CD14-positive monocyte (primary cell): ENCODE measurements around the gene HDAC4. TPM values are rescaled to one million over a fixed set of nuclear protein-coding genes. Genes with fewer than 3 reads are reported as not detected.

Source experiments
- DNase-seq, 3 donors: peaks; one replicate each; pipeline ENCODE4 v3.0.0-alpha.2; 2011 to 2022
- H2AFZ ChIP-seq: 2 replicates; pipeline ENCODE4 v1.6.0; 2012; ENCODE audit warnings: mild to moderate bottlenecking, low read depth, low read length, inconsistent platforms; ENCODE audit not compliant: insufficient read depth, poor library complexity, severe bottlenecking
- H3K27ac ChIP-seq, 2 donors: 1 replicate in 1 of 2; 2 replicates in 1 of 2; pipeline ENCODE4 v1.5.1; 2012 to 2013; ENCODE audit warnings: low read length in 2 of 2, control low read depth in 1 of 2, inconsistent platforms in 1 of 2, low read depth in 1 of 2, mild to moderate bottlenecking in 1 of 2
- H3K27me3 ChIP-seq, 2 donors: one replicate each; pipeline versions ENCODE4 v1.6.0 to v1.6.1; 2011 to 2013; ENCODE audit warnings: low read length in 2 of 2; ENCODE audit not compliant: control insufficient read depth in 2 of 2, insufficient read depth in 2 of 2
- H3K36me3 ChIP-seq, 2 donors: replicated peaks in 1 of 2; 1 replicate in 1 of 2; 2 replicates in 1 of 2; pipeline versions ENCODE4 v1.5.1 to v1.6.1; 2012 to 2013; ENCODE audit warnings: low read length in 2 of 2, control low read depth in 1 of 2, inconsistent platforms in 1 of 2, mild to moderate bottlenecking in 1 of 2; ENCODE audit not compliant: insufficient read depth in 2 of 2, control insufficient read depth in 1 of 2
- H3K4me1 ChIP-seq, 2 donors: 1 replicate in 1 of 2; 2 replicates in 1 of 2; pipeline versions ENCODE4 v1.5.1 to v1.6.1; 2012 to 2013; ENCODE audit warnings: low read length in 2 of 2, control low read depth in 1 of 2, inconsistent platforms in 1 of 2, mild to moderate bottlenecking in 1 of 2, moderate library complexity in 1 of 2; ENCODE audit not compliant: insufficient read depth in 2 of 2, control insufficient read depth in 1 of 2
- H3K4me2 ChIP-seq: replicated peaks from 2 replicates; pipeline ENCODE3; 2012; ENCODE audit warnings: low read length, moderate library complexity, mild to moderate bottlenecking; ENCODE audit not compliant: poor library complexity, severe bottlenecking; ENCODE audit errors: extremely low read depth
- H3K4me3 ChIP-seq, 3 experiments: fragments of 200-600 bp in 1 of 3; sonication (generic) in 1 of 3; replicated peaks in 1 of 3; 1 replicate in 2 of 3; 2 replicates in 1 of 3; pipeline ENCODE4 v1.5.1; 2011 to 2013; ENCODE audit warnings: low read length in 3 of 3, mild to moderate bottlenecking in 3 of 3, control low read depth in 2 of 3, low read depth in 2 of 3, inconsistent platforms in 1 of 3, moderate library complexity in 1 of 3
- H3K79me2 ChIP-seq: 2 replicates; pipeline ENCODE4 v1.6.0; 2012; ENCODE audit warnings: mild to moderate bottlenecking, control low read depth, inconsistent platforms, low read length, moderate library complexity; ENCODE audit not compliant: insufficient read depth
- H3K9ac ChIP-seq: 2 replicates; pipeline ENCODE4 v1.6.0; 2017; ENCODE audit warnings: low read length, mild to moderate bottlenecking; ENCODE audit not compliant: insufficient read depth, poor library complexity, severe bottlenecking
- H3K9me3 ChIP-seq, 2 donors: replicated peaks in 1 of 2; 1 replicate in 1 of 2; 2 replicates in 1 of 2; pipeline versions ENCODE4 v1.5.1 to v1.6.1; 2012 to 2013; ENCODE audit warnings: low read length in 2 of 2, control low read depth in 1 of 2; ENCODE audit not compliant: control insufficient read depth in 1 of 2, insufficient read depth in 1 of 2
- H4K20me1 ChIP-seq: 2 replicates; pipeline ENCODE4 v1.6.0; 2012; ENCODE audit warnings: mild to moderate bottlenecking, low read length, control low read depth, moderate library complexity; ENCODE audit not compliant: insufficient read depth
- H3K27ac Mint-ChIP-seq, 7 donors: one replicate each; pipeline ENCODE4 v1.8.0; 2020; ENCODE audit warnings: mild to moderate bottlenecking in 7 of 7, mixed read lengths in 7 of 7, moderate library complexity in 6 of 7, inconsistent platforms in 2 of 7
- H3K27me3 Mint-ChIP-seq, 3 donors: one replicate each; pipeline ENCODE4 v1.8.0; 2021 to 2022; ENCODE audit warnings: low read depth in 3 of 3, mild to moderate bottlenecking in 3 of 3, mixed read lengths in 3 of 3, moderate library complexity in 3 of 3, inconsistent platforms in 1 of 3
- H3K36me3 Mint-ChIP-seq, 2 donors: one replicate each; pipeline ENCODE4 v1.8.0; 2020; ENCODE audit warnings: mixed read lengths in 2 of 2, inconsistent platforms in 1 of 2, mild to moderate bottlenecking in 1 of 2
- H3K4me1 Mint-ChIP-seq: one replicate; pipeline ENCODE4 v1.8.0; 2020; ENCODE audit warnings: mild to moderate bottlenecking, mixed read lengths
- H3K4me3 Mint-ChIP-seq, 2 donors: one replicate each; pipeline ENCODE4 v1.8.0; 2020; ENCODE audit warnings: mild to moderate bottlenecking in 2 of 2, mixed read lengths in 2 of 2, moderate library complexity in 1 of 2
- H3K9me3 Mint-ChIP-seq, 7 donors: one replicate each; pipeline ENCODE4 v1.8.0; 2020 to 2022; ENCODE audit warnings: mixed read lengths in 7 of 7, mild to moderate bottlenecking in 6 of 7, moderate library complexity in 6 of 7, inconsistent platforms in 2 of 7
- CTCF ChIP-seq: fragments of 200-600 bp; IDR thresholded peaks from one replicate; pipeline ENCODE4 v1.8.0; 2022; ENCODE audit warnings: antibody characterized with exemption, mild to moderate bottlenecking
- WGBS: methylation state at CpG from one replicate; pipeline ENCODE4 v1.1.5; 2013; ENCODE audit warnings: missing lambda C conversion rate; ENCODE audit not compliant: insufficient coverage; 5-methylcytosine and 5-hydroxymethylcytosine counted together
- intact Hi-C, 2 donors: fragments of 100-400 bp; cut with micrococcal nuclease; formaldehyde crosslinking; loops; one replicate each; pipeline versions ENCODE4 v1.15.0 to v1.15.1; 2023
- polyA plus RNA-seq, 3 donors: library from polyadenylated mRNA; depleted of rRNA in 1 of 3; unstranded in 2 of 3; stranded (reverse) in 1 of 3; fragments of 300-500 nt in 2 of 3; fragments of >200 nt in 1 of 3; fragmentation: Illumina TruSeq in 2 of 3; gene quantifications; 1 replicate in 2 of 3; 2 replicates in 1 of 3; pipeline ENCODE4 v1.2.3, GENCODE V29; 2012 to 2021

The HDAC4 gene
- polyA plus RNA-seq, 3 donors, result 3.3 to 23.0 (median 4.5) TPM

GRCh38 chr2:239017491-239018098 lies 383.2 kb downstream of the HDAC4 start:
- Histone ChIP-seq H3K4me3 (no peak overlapping the region), H3K4me2 (no peak overlapping the region), H3K9me3 (no peaks in the 10 kb centered on the region), H3K36me3 (no peaks in the 10 kb centered on the region), H4K20me1 (no peaks in the 10 kb centered on the region), H3K27me3 (no peaks in the 10 kb centered on the region), H3K27ac (no peak overlapping the region), H3K9ac (no peak overlapping the region), H3K4me1 (no peaks in the 10 kb centered on the region), H2AFZ (no peak overlapping the region), H3K79me2 (no peaks in the 10 kb centered on the region)
- intact Hi-C loops, result no loop called here
- Mint-ChIP-seq H3K4me3 (no peak overlapping the region), H3K9me3 (peaks cover 0 to 3% (median 0%) of the 10 kb centered on the region in 7 donors), H3K4me1 (no peaks in the 10 kb centered on the region), H3K27ac (no peak overlapping the region), H3K27me3 (peaks cover under 1 to 9% (median 6%) of the 10 kb centered on the region in 3 donors), H3K36me3 (no peaks in the 10 kb centered on the region)
- WGBS, result 89% methylated on average over 12 of the region's 12 CpGs
- TF ChIP-seq CTCF, result no peak
- no peak for DNase-seq

- Histone ChIP-seq H3K27me3 (no peaks in the 10 kb centered on the region), H3K4me1 (no peaks in the 10 kb centered on the region), H3K4me2 (no peak overlapping the region), H3K9ac (no peak overlapping the region), H3K9me3 (no peaks in the 10 kb centered on the region), H3K4me3 (no peak overlapping the region), H3K36me3 (no peaks in the 10 kb centered on the region), H3K79me2 (no peaks in the 10 kb centered on the region), H2AFZ (no peak overlapping the region), H4K20me1 (no peaks in the 10 kb centered on the region), H3K27ac (no peak overlapping the region)
- no peak overlapping the region for H3K27ac Mint-ChIP-seq
- peaks cover 0 to 3% (median 0%) of the 10 kb centered on the region in 7 donors for H3K9me3 Mint-ChIP-seq
- WGBS, result 76% methylated on average over 19 of the region's 19 CpGs
- TF ChIP-seq CTCF, result no peak
- H3K4me1 Mint-ChIP-seq, result no peaks in the 10 kb centered on the region
- intact Hi-C loops, result no loop called here
- H3K36me3 Mint-ChIP-seq, result no peaks in the 10 kb centered on the region
- no peak overlapping the region for H3K4me3 Mint-ChIP-seq
- H3K27me3 Mint-ChIP-seq, result peaks cover 3 to 14% (median 5%) of the 10 kb centered on the region in 3 donors
- no peak for DNase-seq
Observed at GRCh38 chr2:239015901-239016675, 384.7 kb downstream of the HDAC4 start.
